Glutamatergic neuron (in vitro differentiated cells): ENCODE results near the gene CACHD1. TPM values are rescaled to one million over a fixed set of nuclear protein-coding genes. Genes with fewer than 3 reads are reported as not detected.
A peak's percentile ranks its signal among the peaks of the same experiment; 100 is the strongest.

Experiments used
- DNase-seq: peaks from one replicate; pipeline ENCODE4 v3.0.0; 2022
- H3K27ac Mint-ChIP-seq: one replicate; pipeline ENCODE4 v1.8.0; 2020; ENCODE audit warnings: mild to moderate bottlenecking, mixed read lengths, inconsistent platforms; ENCODE audit not compliant: unreplicated experiment
- H3K27me3 Mint-ChIP-seq: one replicate; pipeline ENCODE4 v1.8.0; 2020; ENCODE audit warnings: mild to moderate bottlenecking, moderate library complexity, mixed read lengths, inconsistent platforms; ENCODE audit not compliant: unreplicated experiment
- H3K36me3 Mint-ChIP-seq: one replicate; pipeline ENCODE4 v1.8.0; 2020; ENCODE audit warnings: mild to moderate bottlenecking, mixed read lengths, inconsistent platforms; ENCODE audit not compliant: unreplicated experiment
- H3K4me1 Mint-ChIP-seq: one replicate; pipeline ENCODE4 v1.8.0; 2020; ENCODE audit warnings: mild to moderate bottlenecking, low read depth, mixed read lengths, inconsistent platforms; ENCODE audit not compliant: unreplicated experiment
- H3K4me3 Mint-ChIP-seq: one replicate; pipeline ENCODE4 v1.8.0; 2020; ENCODE audit warnings: mild to moderate bottlenecking, mixed read lengths, inconsistent platforms; ENCODE audit not compliant: unreplicated experiment
- H3K9me3 Mint-ChIP-seq: one replicate; pipeline ENCODE4 v1.8.0; 2020; ENCODE audit warnings: mild to moderate bottlenecking, moderate library complexity, mixed read lengths, inconsistent platforms; ENCODE audit not compliant: unreplicated experiment
- total RNA-seq: library from RNA; stranded (reverse); fragmentation: NEBNext Ultra II Directional; extraction: Animal tissue kit (Norgen Biotek cat#: 25700); gene quantifications from one replicate; pipeline ENCODE4 v1.2.1, GENCODE V29; 2021; ENCODE audit not compliant: unreplicated experiment
- TF ChIP-seq, protein P1 (sequence below): fragments of 200-600 bp; sonication (generic); IDR thresholded peaks from one replicate; pipeline ENCODE4 v1.5.0; 2021; ENCODE audit not compliant: partially characterized antibody, unreplicated experiment

The CACHD1 gene
- total RNA-seq, 1 donor from 2014 or later, result 9.4 TPM

DNA sequence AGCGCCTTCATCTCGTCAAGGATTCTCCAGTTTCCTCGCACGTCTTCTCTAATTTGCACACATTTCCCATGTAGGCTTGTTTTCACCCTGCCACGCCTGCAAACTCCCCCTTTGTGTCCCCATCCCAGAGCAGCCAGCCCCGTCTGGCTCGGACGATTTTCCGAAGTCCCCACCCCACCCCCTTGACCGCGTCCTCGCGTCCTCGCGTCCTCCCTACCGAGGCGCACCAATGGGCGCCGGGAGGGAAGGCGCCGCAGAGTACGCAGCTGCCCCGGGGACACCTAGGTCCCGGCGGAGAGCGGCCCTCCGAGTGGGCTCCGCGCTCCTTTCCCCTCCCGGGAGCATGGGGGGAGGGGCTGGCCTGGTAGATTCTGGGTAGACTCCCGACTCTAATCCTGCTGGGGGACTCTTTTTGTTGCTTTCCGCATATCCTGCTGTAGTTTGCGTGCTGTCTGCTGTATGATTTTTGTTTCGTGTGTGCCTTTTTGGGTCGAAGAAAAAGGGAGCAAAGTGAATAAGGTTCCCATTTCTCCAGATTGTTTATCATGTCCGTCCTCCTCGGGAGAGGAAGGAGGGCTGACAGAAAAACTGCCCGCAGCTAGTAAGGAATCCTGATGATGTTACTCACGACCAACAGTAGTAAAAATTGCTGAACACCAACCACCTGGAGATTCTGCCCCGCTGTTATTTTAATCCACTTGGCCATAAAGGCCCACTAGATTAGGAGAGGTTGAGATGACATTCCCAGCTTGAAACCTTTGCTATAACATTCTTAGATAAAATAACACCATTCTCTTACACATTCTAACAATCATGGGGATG is 1.5 kb downstream of the CACHD1 start:
- peaks cover 22% of the 10 kb centered on the region for H3K27me3 Mint-ChIP-seq
- peaks cover 4% of the 10 kb centered on the region for H3K9me3 Mint-ChIP-seq
- H3K27ac Mint-ChIP-seq, result peak overlapping the region; percentile 36
- peak; percentile 42 for DNase-seq
- H3K36me3 Mint-ChIP-seq, result no peaks in the 10 kb centered on the region
- peak overlapping the region; percentile 95 for H3K4me3 Mint-ChIP-seq
- TF ChIP-seq, protein P1, sequence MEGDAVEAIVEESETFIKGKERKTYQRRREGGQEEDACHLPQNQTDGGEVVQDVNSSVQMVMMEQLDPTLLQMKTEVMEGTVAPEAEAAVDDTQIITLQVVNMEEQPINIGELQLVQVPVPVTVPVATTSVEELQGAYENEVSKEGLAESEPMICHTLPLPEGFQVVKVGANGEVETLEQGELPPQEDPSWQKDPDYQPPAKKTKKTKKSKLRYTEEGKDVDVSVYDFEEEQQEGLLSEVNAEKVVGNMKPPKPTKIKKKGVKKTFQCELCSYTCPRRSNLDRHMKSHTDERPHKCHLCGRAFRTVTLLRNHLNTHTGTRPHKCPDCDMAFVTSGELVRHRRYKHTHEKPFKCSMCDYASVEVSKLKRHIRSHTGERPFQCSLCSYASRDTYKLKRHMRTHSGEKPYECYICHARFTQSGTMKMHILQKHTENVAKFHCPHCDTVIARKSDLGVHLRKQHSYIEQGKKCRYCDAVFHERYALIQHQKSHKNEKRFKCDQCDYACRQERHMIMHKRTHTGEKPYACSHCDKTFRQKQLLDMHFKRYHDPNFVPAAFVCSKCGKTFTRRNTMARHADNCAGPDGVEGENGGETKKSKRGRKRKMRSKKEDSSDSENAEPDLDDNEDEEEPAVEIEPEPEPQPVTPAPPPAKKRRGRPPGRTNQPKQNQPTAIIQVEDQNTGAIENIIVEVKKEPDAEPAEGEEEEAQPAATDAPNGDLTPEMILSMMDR, result no peak
- H3K4me1 Mint-ChIP-seq, result peaks cover 8% of the 10 kb centered on the region

DNA sequence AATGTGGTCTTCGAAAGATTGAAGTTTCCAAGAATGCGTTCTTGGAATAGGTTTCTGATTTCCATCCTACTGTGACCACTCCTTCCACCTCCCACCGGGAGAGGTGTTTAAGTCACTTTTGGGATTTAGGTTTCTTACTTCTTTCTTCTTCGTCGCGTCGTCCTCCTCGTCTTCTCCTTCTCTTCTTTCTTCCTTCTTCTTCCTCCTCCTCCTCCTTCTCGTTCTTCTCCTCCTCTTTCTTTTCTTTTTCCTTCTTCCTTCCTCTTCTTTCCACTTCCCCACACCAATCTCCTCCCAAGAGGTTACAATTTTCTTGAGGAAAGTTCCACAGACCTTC is 2.1 kb downstream of the CACHD1 start:
- no peak for DNase-seq
- Mint-ChIP-seq H3K4me3 (peak overlapping the region; percentile 85), H3K36me3 (no peaks in the 10 kb centered on the region), H3K9me3 (peaks cover 4% of the 10 kb centered on the region), H3K4me1 (peaks cover 8% of the 10 kb centered on the region), H3K27me3 (peaks cover 22% of the 10 kb centered on the region), H3K27ac (no peak overlapping the region)
- TF ChIP-seq, protein P1, result no peak

DNA sequence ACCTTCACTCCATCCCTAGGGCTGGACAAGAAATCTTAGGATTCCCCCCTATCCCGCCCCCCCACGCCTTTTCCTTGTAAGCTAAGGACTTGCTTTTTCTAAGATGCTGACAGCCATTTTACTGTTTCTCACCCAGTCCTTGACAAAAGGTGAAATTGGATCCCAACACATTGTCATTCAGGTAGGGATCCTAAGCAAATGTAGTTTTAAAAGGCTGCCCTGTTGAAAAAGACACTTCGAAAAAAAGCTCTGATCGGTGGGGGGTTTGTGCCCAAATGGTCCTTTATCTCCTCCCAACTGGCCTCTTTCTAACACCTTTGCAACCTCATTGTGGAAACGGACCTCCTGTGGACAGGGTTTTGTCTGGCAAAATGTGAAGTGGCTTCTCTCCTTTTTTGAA is 2.9 kb downstream of the CACHD1 start:
- peaks cover 21% of the 10 kb centered on the region for H3K27me3 Mint-ChIP-seq
- no peaks in the 10 kb centered on the region for H3K36me3 Mint-ChIP-seq
- H3K4me3 Mint-ChIP-seq, result no peak overlapping the region
- no peak for DNase-seq
- peaks cover 4% of the 10 kb centered on the region for H3K9me3 Mint-ChIP-seq
- TF ChIP-seq, protein P1, result no peak
- H3K27ac Mint-ChIP-seq, result no peak overlapping the region
- H3K4me1 Mint-ChIP-seq, result peaks cover 8% of the 10 kb centered on the region

DNA sequence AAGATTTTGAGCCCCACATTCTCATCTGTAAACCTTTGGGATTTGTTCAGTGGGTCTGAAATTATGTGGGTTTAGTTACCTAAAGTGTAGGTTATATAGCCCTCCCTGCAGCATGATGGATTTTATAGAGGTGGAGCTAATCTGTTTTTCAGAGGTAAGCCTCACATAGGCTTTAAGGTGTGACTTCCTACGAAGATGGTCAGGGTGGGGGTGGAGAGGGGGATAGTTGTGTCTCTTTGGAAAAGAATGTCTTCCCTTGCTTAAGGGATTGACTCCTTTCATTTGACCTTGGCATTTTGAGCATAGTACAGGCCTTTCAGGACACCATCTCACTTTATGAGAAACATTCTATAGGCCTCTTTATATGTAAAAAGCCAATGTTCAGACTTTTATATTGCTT is 3.4 kb downstream of the CACHD1 start:
- Mint-ChIP-seq H3K9me3 (peaks cover 4% of the 10 kb centered on the region), H3K27ac (no peak overlapping the region), H3K4me3 (no peak overlapping the region), H3K27me3 (peaks cover 17% of the 10 kb centered on the region), H3K4me1 (peaks cover 8% of the 10 kb centered on the region), H3K36me3 (no peaks in the 10 kb centered on the region)
- TF ChIP-seq, protein P1, result no peak
- no peak for DNase-seq

DNA sequence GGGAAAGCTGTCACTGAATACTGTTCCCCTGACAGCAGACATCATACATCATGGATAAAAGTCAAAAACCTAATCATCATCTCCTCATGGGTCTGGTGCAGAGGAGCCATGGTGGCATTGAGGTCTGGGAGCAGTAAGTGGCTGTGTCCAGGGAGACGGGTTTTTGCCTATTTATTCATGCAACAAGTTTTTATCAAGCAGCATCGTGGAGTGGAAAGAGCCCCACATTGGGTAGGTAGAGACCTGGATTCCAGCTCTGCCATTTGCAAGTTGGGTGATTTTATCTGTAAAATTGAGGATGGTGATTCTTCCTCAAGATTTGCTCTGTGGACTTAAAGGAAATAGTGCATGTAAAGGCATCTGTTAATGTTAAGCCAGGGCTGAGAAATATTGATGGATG is 4.2 kb downstream of the CACHD1 start:
- Mint-ChIP-seq H3K4me1 (peaks cover 8% of the 10 kb centered on the region), H3K4me3 (no peak overlapping the region), H3K27ac (no peak overlapping the region), H3K9me3 (peaks cover 1% of the 10 kb centered on the region), H3K36me3 (no peaks in the 10 kb centered on the region), H3K27me3 (peaks cover 14% of the 10 kb centered on the region)
- TF ChIP-seq, protein P1, result no peak
- no peak for DNase-seq
